Activated CD4-positive, alpha-beta T cell treated with anti-CD3 and anti-CD28 coated beads, Interleukin-2, Interleukin-4, amounts not matched to agents 100 ng/mL and 50 ng/mL, durations not matched to agents 16 hours and 8 hours (primary cell): ENCODE results near the gene TMEM183A.
"Not testable (repeated sequence)": the region's sequence is repeated elsewhere in the genome, so short reads cannot be mapped to it uniquely, and the experiment has no call there.

Experiments used
- DNase-seq: peaks from one replicate; pipeline ENCODE4 v3.0.0-alpha.2; 2020; ENCODE audit warnings: low spot score

The TMEM183A gene

GRCh38 chr1:202987922-202988583 lies 19.1 kb upstream of the TMEM183A start:
- DNase-seq = no peak

DNA sequence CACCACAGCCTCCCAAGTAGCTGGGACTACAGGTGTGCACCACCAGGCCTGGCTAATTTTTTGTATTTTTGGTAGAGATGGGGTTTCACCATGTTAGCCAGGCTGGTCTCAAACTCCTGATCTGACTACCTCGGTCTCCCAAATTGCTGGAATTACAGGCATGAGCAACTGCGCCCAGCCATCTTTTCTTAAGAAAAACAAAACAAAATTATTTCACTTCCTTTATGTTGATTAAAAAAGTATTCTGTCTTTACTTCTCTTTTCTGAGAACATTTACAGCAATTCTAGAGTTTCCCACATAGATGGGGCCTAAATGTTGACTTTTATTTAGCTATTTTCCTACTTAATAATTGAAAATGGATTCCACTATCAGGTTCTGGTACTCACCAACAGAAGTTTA lies 17.3 kb upstream of the TMEM183A start:
- DNase-seq = no peak

DNA sequence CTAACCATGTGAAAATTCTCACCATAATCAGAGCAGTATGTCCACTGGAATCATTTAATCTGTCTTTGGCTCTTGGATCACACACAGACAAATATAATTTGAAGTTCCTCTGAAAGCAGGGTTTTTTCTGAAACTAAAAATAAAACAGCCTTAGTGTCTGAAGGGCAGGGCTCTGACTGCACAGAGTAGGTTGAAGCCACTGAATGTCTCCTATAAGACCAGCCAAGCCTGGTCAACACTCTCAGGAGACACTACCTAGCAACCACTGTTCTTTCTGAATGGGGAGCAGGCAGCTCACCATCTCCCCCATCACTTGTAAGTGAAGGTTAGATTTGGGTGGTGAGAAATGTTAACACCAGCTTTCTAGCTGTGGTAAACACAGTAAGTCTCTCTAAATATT lies 16.1 kb upstream of the TMEM183A start:
- no peak for DNase-seq

- no peak for DNase-seq
Observed at GRCh38 chr1:202994756-202995155, 12.4 kb upstream of the TMEM183A start.

GRCh38 chr1:202998836-202999750 lies 8.1 kb upstream of the TMEM183A start:
- peak; percentile 69 for DNase-seq

DNA sequence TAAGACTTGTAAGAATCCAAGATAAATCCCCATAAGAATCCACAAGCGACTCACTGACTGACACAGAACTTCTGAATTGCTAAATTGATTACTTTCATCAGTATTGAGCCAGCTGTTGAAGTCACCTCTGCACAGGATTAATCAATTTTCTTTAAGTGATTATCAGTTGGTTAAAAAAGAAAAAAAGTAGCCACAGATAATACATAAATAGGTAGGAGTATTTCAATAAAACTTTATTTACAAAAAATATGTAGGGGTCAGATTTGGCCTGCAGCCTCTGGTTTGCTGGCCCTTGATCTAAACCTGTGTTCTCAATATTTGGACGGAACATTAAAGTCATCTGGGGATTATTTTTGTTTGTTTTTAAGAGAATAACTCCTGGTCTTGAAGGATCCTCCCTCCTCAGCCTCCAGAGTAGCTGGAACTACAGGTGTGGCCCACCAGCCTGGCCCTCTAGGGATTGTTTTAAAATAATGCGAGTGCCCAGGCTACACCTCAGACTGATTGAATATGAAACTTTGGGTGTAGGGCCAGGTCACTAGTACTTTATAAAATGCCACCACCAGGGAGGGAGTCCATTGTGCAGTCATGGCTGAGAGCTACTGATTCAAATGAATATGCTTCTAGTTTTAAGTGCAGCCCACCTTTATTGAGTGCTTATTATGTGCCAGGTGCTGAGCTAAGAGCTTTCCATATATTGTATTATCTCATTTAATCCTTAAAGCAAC lies 6.8 kb upstream of the TMEM183A start:
- no peak for DNase-seq

GRCh38 chr1:203001986-203002385 lies 5.2 kb upstream of the TMEM183A start:
- DNase-seq = no peak

DNA sequence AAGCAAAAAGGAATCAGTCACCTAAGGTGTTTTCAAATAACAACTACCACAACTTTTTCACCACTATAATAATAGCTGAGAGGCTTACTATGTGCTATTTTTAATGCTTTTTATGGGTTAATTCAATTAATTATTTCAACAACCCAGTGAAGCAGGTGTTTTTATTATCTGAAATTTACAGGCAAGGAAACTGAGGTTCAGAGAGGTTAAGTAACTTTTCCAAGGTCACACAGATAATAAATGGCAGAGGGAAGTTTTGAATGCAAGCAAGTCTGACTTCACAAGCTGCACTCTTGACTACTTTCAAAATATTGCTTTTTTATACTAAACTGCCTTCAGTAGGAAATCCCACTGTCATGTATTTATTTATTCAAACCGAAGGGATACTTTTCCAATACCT lies 4.2 kb upstream of the TMEM183A start:
- DNase-seq = no peak

DNA sequence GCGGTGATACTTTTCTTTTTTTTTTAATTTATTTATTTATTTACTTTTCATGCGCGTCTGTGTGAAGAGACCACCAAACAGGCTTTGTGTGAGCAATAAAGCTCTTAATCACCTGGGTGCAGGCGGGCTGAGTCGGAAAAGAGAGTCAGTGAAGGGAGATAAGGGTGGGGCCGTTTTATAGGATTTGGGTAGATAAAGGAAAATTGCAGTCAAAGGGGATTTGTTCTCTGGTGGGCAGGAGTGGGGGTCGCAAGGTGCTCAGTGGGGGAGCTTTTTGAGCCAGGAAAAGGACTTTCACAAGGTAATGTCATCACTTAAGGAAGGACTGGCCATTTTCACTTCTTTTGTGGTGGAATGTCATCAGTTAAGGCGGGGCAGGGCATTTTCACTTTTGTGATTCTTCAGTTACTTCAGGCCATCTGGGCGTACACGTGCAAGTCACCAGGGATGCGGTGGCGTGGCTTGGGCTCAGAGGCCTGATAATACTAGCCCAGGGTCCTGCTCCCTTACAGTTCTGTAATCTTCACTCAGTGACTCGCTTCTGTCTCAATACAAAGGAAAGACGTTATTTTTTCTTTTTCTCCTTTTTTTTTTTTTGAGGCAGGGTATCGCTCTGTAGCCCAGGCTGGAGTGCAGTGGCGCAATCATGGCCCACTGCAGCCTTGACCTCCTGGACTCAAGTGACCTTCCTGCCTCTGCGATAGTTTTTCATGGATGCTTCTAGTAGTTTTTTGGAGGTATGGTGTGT lies 1.6 kb upstream of the TMEM183A start:
- not testable (repeated sequence) for DNase-seq

DNA sequence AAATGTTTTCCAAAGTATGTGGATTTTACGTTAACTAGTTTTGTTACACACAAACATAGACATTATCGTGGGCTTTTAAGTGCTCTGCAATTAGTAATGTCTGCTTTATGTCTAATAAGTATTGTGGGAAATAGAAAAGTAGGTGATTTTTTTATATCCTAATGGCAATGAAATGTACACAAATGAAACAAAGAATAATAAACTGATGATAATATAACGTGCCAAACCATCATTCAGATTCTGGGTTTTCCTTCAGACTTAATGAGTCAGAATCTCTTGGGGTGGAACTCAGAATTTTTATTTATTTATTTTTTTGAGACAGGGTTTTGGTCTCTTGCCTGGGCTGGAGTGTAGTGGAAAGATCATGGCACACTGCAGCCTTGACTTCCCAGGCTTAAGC lies 2.0 kb downstream of the TMEM183A start:
- DNase-seq = no peak

DNA sequence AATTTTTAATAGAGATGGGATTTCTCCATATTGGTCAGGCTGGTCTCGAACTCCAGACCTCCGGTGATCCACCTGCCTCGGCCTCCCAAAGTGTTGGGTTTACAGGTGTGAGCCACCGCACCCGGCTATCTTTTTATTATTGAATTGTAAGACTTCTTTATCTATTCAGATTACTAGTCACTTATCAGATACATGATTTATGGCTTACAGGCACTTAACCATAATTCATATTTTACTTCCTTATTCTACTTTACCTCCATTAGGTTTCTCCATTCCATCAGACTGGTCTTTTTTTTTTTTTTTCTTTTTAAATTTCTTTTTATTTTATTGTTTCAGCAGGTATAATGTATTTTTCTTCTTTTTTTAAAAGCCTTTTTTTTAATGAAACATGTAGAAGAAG lies 4.4 kb downstream of the TMEM183A start:
- no peak for DNase-seq

GRCh38 chr1:203017061-203017460 lies 9.9 kb downstream of the TMEM183A start:
- DNase-seq = no peak

GRCh38 chr1:203017692-203018091 lies 10.5 kb downstream of the TMEM183A start:
- DNase-seq = no peak

GRCh38 chr1:203022855-203023254 lies 15.7 kb downstream of the TMEM183A start:
- DNase-seq = not testable (repeated sequence)

DNA sequence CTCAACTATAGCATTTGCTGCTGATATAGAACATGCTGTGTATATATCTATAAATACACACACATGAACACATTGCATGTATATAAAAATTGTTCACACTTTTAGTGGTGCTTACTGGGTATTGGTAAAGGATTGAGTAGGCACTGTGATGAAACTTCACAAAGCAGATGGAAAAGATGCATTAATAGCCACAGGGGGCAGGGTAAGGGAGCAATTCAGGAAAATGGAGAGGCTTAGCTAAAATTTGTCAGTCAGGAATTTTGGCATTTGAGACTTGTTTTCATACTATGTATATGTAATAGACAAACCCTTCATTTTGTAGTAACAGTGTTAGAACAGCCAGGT lies 18.5 kb downstream of the TMEM183A start:
- DNase-seq = no peak

GRCh38 chr1:203026031-203026665 lies 19.0 kb downstream of the TMEM183A start, which contains the start of gene PPFIA4:
PPFIA4 (plus strand) TSS chr1:203026491; CDS start chr1:203039009, 12,518 bp downstream.
- DNase-seq = peak; percentile 86

DNA sequence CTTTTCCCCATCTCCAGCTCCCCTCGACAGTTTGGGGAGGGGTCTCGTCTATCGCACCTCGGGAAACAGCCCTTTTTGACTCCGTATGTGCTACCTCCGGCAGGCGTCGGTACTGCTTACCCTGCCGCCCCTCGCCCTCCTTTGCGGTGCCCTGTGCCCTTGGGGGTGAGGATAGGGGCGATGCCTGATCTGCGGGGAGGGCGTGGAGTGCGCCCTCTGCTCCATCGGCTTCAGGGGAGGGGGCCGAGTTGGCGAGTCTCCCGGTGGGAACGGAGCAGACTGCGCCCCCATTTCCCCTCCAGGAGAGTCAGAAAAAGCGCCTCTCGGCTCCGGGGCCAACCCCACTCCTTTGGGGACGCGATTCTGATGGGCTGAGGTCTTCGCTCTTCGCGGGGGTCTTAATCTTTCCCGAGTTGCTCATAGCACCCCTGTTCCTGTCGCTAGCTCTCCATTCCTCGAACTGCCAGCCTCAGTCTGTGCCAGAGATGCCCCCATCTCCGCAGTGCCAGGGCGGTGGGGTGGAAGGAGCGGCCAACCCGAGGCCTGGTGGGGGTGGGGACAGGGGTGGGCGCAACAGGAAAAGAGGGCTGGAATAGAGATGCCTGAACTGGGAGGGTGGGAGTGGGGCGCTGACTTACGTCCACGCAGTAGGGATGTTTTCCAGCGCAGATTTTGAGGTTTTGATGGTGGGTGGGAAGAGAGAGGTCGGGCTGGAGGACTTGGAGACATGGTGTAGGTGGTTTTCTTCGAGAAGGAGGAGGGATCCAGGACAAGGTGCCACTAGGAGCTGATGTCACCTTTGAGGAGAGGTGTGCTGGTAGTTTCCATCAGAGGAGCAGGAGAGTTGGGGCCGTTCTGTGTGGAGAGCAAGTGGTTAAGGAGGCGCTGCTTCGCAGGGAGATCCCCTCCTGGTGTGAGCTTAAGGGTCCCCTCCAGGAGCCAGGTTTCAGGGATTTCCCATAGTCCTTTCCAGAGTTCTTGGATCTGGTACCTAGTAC lies 19.8 kb downstream of the TMEM183A start:
- no peak for DNase-seq

DNA sequence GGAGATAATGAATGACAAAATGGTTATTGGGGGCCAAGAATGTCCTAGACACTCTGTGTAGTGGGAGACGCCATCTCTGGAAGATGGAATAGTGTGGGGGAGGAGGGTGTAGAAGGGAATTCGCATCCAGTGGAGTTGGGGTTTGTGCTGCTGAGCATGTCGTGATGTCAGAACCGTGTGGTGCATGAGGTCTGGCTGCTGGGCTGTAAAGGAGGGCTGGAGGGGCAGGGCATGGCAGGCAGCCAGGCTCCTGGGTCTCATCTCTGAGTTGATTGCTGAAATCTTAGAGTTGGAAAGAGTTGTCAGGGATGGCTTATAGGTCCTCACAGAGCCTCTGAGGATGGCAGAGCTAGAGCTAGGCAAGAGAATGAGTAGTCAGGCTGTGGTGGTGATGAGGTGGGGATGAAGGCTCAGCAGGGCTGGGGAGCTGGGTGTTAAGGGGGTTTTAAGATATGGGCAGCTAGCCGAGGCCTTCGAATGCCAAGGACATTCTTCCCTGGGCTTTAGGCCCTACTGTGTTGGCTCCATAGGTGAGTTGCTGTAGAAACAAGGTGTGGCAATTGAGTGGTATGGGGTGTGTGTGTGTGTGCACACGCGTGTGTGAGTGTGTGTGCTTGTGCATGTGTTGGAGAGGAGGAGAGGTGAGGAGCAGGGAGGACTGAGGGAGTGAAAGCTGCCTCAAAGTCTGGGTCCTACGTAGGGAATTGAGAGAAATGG lies 21.1 kb downstream of the TMEM183A start:
- DNase-seq = no peak

- no peak for DNase-seq
Observed at GRCh38 chr1:203028784-203029553, 21.8 kb downstream of the TMEM183A start.
